Natural killer cell (primary cell): Measurements from ENCODE around the gene OXCT1. TPM values are rescaled to one million over a fixed set of nuclear protein-coding genes. Genes with fewer than 3 reads are reported as not detected.

Experiments used
- ATAC-seq, 3 donors: fragments of 150-1000 bp in 2 of 3; fragments of 200-7000 bp in 1 of 3; cut with Tn5 transposase; 1 replicate in 1 of 3; 2 replicates in 2 of 3; pipeline ENCODE4 v1.10.0; 2021; ENCODE audit warnings: mild to moderate bottlenecking in 2 of 3, moderate library complexity in 2 of 3
- DNase-seq, 2 donors: peaks; one replicate each; pipeline versions ENCODE4 v3.0.0 to v3.0.0-alpha.2; 2013 to 2021; ENCODE audit warnings: mixed read lengths in 1 of 2
- H3K27ac ChIP-seq: one replicate; pipeline ENCODE4 v1.5.1; 2013; ENCODE audit warnings: mild to moderate bottlenecking, low read length
- H3K27me3 ChIP-seq: one replicate; pipeline ENCODE4 v1.6.1; 2013; ENCODE audit warnings: low read length; ENCODE audit not compliant: control insufficient read depth, insufficient read depth
- H3K36me3 ChIP-seq: one replicate; pipeline ENCODE4 v1.6.1; 2013; ENCODE audit warnings: low read length; ENCODE audit not compliant: control insufficient read depth, insufficient read depth
- H3K4me1 ChIP-seq: one replicate; pipeline ENCODE4 v1.6.1; 2013; ENCODE audit warnings: low read length; ENCODE audit not compliant: control insufficient read depth, insufficient read depth
- H3K4me3 ChIP-seq: one replicate; pipeline ENCODE4 v1.5.1; 2013; ENCODE audit warnings: low read length
- H3K9me3 ChIP-seq: one replicate; pipeline ENCODE4 v1.6.1; 2013; ENCODE audit warnings: low read length; ENCODE audit not compliant: control insufficient read depth, insufficient read depth
- H3K27ac Mint-ChIP-seq, 2 donors: one replicate each; pipeline ENCODE4 v1.8.0; 2022; ENCODE audit warnings: mild to moderate bottlenecking in 2 of 2, mixed read lengths in 2 of 2, moderate library complexity in 1 of 2
- H3K27me3 Mint-ChIP-seq, 2 donors: one replicate each; pipeline ENCODE4 v1.8.0; 2022; ENCODE audit warnings: low read depth in 2 of 2, mixed read lengths in 2 of 2
- H3K36me3 Mint-ChIP-seq: one replicate; pipeline ENCODE4 v1.8.0; 2022; ENCODE audit warnings: mixed read lengths
- H3K4me1 Mint-ChIP-seq, 2 donors: one replicate each; pipeline ENCODE4 v1.8.0; 2022; ENCODE audit warnings: mixed read lengths in 2 of 2
- H3K4me3 Mint-ChIP-seq: one replicate; pipeline ENCODE4 v1.8.0; 2022; ENCODE audit warnings: mild to moderate bottlenecking, moderate library complexity, mixed read lengths
- H3K9me3 Mint-ChIP-seq, 2 donors: one replicate each; pipeline ENCODE4 v1.8.0; 2022; ENCODE audit warnings: mixed read lengths in 2 of 2
- CTCF ChIP-seq: fragments of 200-600 bp; IDR thresholded peaks from one replicate; pipeline ENCODE4 v1.8.0; 2022; ENCODE audit warnings: antibody characterized with exemption
- WGBS: methylation state at CpG from one replicate; pipeline ENCODE4 v1.1.7; 2013; ENCODE audit warnings: missing lambda C conversion rate; ENCODE audit not compliant: insufficient coverage; 5-methylcytosine and 5-hydroxymethylcytosine counted together
- intact Hi-C: fragments of 100-400 bp; cut with micrococcal nuclease; formaldehyde crosslinking; loops from one replicate; pipeline ENCODE4 v1.14.2; 2022
- total RNA-seq, 4 donors: library from RNA; stranded (reverse); fragments of 120-200 nt in 1 of 4; gene quantifications; one replicate each; pipeline versions ENCODE4 v1.2.3 to v1.2.4, GENCODE V29; 2013 to 2022

Gene OXCT1
- total RNA-seq, 3 donors from 2014 or later (not counting 1 experiment from before 2014, with no cell fraction given) = 17.1 to 19.9 (median 18.0) TPM

GRCh38 chr5:41762426-41762825, 107.8 kb downstream of the OXCT1 start:
- Mint-ChIP-seq H3K27ac (no peak overlapping the region), H3K27me3 (no peaks in the 10 kb centered on the region), H3K4me3 (no peak overlapping the region), H3K36me3 (peaks cover 6% of the 10 kb centered on the region), H3K9me3 (no peaks in the 10 kb centered on the region), H3K4me1 (peaks cover 0 to 12% of the 10 kb centered on the region in 2 donors)
- Histone ChIP-seq H3K27ac (no peak overlapping the region), H3K27me3 (no peaks in the 10 kb centered on the region), H3K4me3 (no peak overlapping the region), H3K36me3 (peaks cover 31% of the 10 kb centered on the region), H3K9me3 (no peaks in the 10 kb centered on the region), H3K4me1 (no peaks in the 10 kb centered on the region)
- no peak for ATAC-seq
- intact Hi-C loops = no loop called here
- WGBS = 100% methylated on average over 1 of the region's 1 CpG
- no peak for TF ChIP-seq CTCF
- DNase-seq = no peak

- DNase-seq (no peak), ATAC-seq (no peak)
- WGBS = no CpG with 5 or more reads among the region's 1 CpG
- Mint-ChIP-seq H3K4me1 (peaks cover 0 to 12% of the 10 kb centered on the region in 2 donors), H3K27ac (no peak overlapping the region), H3K36me3 (peaks cover 6% of the 10 kb centered on the region), H3K27me3 (no peaks in the 10 kb centered on the region), H3K9me3 (no peaks in the 10 kb centered on the region), H3K4me3 (no peak overlapping the region)
- H3K36me3 ChIP-seq = peaks cover 32% of the 10 kb centered on the region
- H3K4me1 ChIP-seq = no peaks in the 10 kb centered on the region
- H3K27me3 ChIP-seq = no peaks in the 10 kb centered on the region
- TF ChIP-seq CTCF = no peak
- no peak overlapping the region for H3K4me3 ChIP-seq
- intact Hi-C loops = no loop called here
- H3K9me3 ChIP-seq = no peaks in the 10 kb centered on the region
- H3K27ac ChIP-seq = no peak overlapping the region
Observed at GRCh38 chr5:41761663-41762062, 108.6 kb downstream of the OXCT1 start.

GRCh38 chr5:41755705-41756104, 114.5 kb downstream of the OXCT1 start:
- H3K4me1 Mint-ChIP-seq = peaks cover 0 to 13% of the 10 kb centered on the region in 2 donors
- TF ChIP-seq CTCF = no peak
- Histone ChIP-seq H3K27me3 (no peaks in the 10 kb centered on the region), H3K36me3 (peaks cover 30% of the 10 kb centered on the region), H3K27ac (no peak overlapping the region), H3K4me3 (no peak overlapping the region), H3K4me1 (no peaks in the 10 kb centered on the region), H3K9me3 (no peaks in the 10 kb centered on the region)
- no peak for ATAC-seq
- WGBS = no CpG with 5 or more reads among the region's 1 CpG
- no peaks in the 10 kb centered on the region for H3K36me3 Mint-ChIP-seq
- no peak overlapping the region for H3K4me3 Mint-ChIP-seq
- no peaks in the 10 kb centered on the region for H3K9me3 Mint-ChIP-seq
- intact Hi-C loops = no loop called here
- H3K27ac Mint-ChIP-seq = no peak overlapping the region
- no peaks in the 10 kb centered on the region for H3K27me3 Mint-ChIP-seq
- no peak for DNase-seq

GRCh38 chr5:41754857-41755256, 115.4 kb downstream of the OXCT1 start:
- peak in 1 of 2 donors; percentile 6 for DNase-seq
- no peaks in the 10 kb centered on the region for H3K27me3 Mint-ChIP-seq
- H3K9me3 Mint-ChIP-seq = no peaks in the 10 kb centered on the region
- no peak for TF ChIP-seq CTCF
- H3K4me1 ChIP-seq = no peaks in the 10 kb centered on the region
- no peak overlapping the region for H3K4me3 ChIP-seq
- WGBS = 86% methylated on average over 1 of the region's 2 CpGs
- intact Hi-C loops = no loop called here
- H3K4me3 Mint-ChIP-seq = no peak overlapping the region
- no peaks in the 10 kb centered on the region for H3K27me3 ChIP-seq
- H3K9me3 ChIP-seq = no peaks in the 10 kb centered on the region
- no peak overlapping the region for H3K27ac Mint-ChIP-seq
- ATAC-seq = peak; percentile 44 to 68 (median 56)
- no peaks in the 10 kb centered on the region for H3K36me3 Mint-ChIP-seq
- peaks cover 27% of the 10 kb centered on the region for H3K36me3 ChIP-seq
- no peak overlapping the region for H3K27ac ChIP-seq
- H3K4me1 Mint-ChIP-seq = peaks cover 0 to 13% of the 10 kb centered on the region in 2 donors
